GM23338 (cell line): ENCODE measurements around the gene BACH1. TPM values are rescaled to one million over a fixed set of nuclear protein-coding genes. Genes with fewer than 3 reads are reported as not detected.
"Not testable (repeated sequence)": the region's sequence is repeated elsewhere in the genome, so short reads cannot be mapped to it uniquely, and the experiment has no call there.

Source experiments
- ATAC-seq: fragments of 200-7000 bp; cut with Tn5 transposase; 3 replicates; pipeline ENCODE4 v1.9.1; 2020
- DNase-seq: peaks from one replicate; pipeline ENCODE4 v3.0.0-alpha.2; 2015; ENCODE audit warnings: low spot score
- H2AFZ ChIP-seq: fragments of 200-600 bp; sonication (generic); 2 replicates; pipeline ENCODE4 v1.8.0; 2016; ENCODE audit warnings: antibody characterized with exemption, mild to moderate bottlenecking, moderate library complexity
- H3F3A ChIP-seq: fragments of 200-600 bp; sonication (generic); replicated peaks from 2 replicates; pipeline ENCODE4 v1.8.0; 2017; ENCODE audit warnings: antibody characterized with exemption, mixed run types, low read depth
- H3K27ac ChIP-seq: fragments of 200-600 bp; sonication (generic); 2 replicates; pipeline ENCODE4 v1.6.1; 2016; ENCODE audit warnings: low read depth
- H3K27me3 ChIP-seq: fragments of 200-600 bp; sonication (generic); 2 replicates; pipeline ENCODE4 v1.8.0; 2016; ENCODE audit warnings: mild to moderate bottlenecking, mixed run types, moderate library complexity; ENCODE audit not compliant: insufficient read depth
- H3K36me3 ChIP-seq: fragments of 200-600 bp; sonication (generic); 2 replicates; pipeline ENCODE4 v1.8.0; 2016; ENCODE audit warnings: mild to moderate bottlenecking; ENCODE audit not compliant: insufficient read depth
- H3K4me1 ChIP-seq: fragments of 200-600 bp; sonication (generic); 2 replicates; pipeline ENCODE4 v1.8.0; 2016; ENCODE audit warnings: mild to moderate bottlenecking, moderate library complexity; ENCODE audit not compliant: insufficient read depth
- H3K4me2 ChIP-seq: fragments of 200-600 bp; sonication (generic); 2 replicates; pipeline ENCODE4 v1.7.1; 2017; ENCODE audit warnings: mixed run types
- H3K4me3 ChIP-seq: fragments of 200-600 bp; sonication (generic); 2 replicates; pipeline ENCODE4 v1.6.1; 2016; ENCODE audit warnings: mixed run types
- H3K79me2 ChIP-seq: fragments of 200-600 bp; sonication (generic); replicated peaks from 2 replicates; pipeline ENCODE4 v1.8.0; 2017; ENCODE audit warnings: mild to moderate bottlenecking; ENCODE audit not compliant: insufficient read depth
- H3K9me2 ChIP-seq: fragments of 200-600 bp; sonication (generic); 2 replicates; pipeline ENCODE4 v1.8.0; 2017; ENCODE audit not compliant: insufficient read depth
- H4K20me1 ChIP-seq: fragments of 200-600 bp; sonication (generic); replicated peaks from 2 replicates; pipeline ENCODE4 v1.8.0; 2017; ENCODE audit warnings: mild to moderate bottlenecking; ENCODE audit not compliant: insufficient read depth
- H3K27ac Mint-ChIP-seq: 2 replicates; pipeline ENCODE4 v1.8.0; 2020; ENCODE audit warnings: inconsistent platforms, mild to moderate bottlenecking, moderate library complexity, mixed read lengths
- H3K27me3 Mint-ChIP-seq: 3 replicates; pipeline ENCODE4 v1.8.0; 2022; ENCODE audit warnings: low read depth, mild to moderate bottlenecking, moderate library complexity, mixed read lengths, inconsistent platforms; ENCODE audit not compliant: insufficient read depth, poor library complexity
- H3K36me3 Mint-ChIP-seq: 3 replicates; pipeline ENCODE4 v1.8.0; 2021; ENCODE audit warnings: low read depth, mild to moderate bottlenecking, inconsistent platforms, moderate library complexity, mixed read lengths
- H3K4me1 Mint-ChIP-seq: 3 replicates; pipeline ENCODE4 v1.8.0; 2020; ENCODE audit warnings: mild to moderate bottlenecking, inconsistent platforms, mixed read lengths
- H3K4me3 Mint-ChIP-seq: 3 replicates; pipeline ENCODE4 v1.8.0; 2021; ENCODE audit warnings: moderate library complexity, mild to moderate bottlenecking, inconsistent platforms, mixed read lengths
- H3K9me3 Mint-ChIP-seq: 3 replicates; pipeline ENCODE4 v1.8.0; 2020; ENCODE audit warnings: moderate library complexity, mild to moderate bottlenecking, inconsistent platforms, mixed read lengths
- EZH2 ChIP-seq: fragments of 200-600 bp; sonication (generic); IDR thresholded peaks from one replicate; pipeline ENCODE4 v1.8.0; 2017; ENCODE audit warnings: antibody characterized with exemption, mild to moderate bottlenecking, low read depth; ENCODE audit not compliant: unreplicated experiment
- EZH2phosphoT487 ChIP-seq: fragments of 200-600 bp; sonication (generic); IDR thresholded peaks from one replicate; pipeline ENCODE4 v1.8.1; 2018; ENCODE audit warnings: antibody characterized with exemption; ENCODE audit not compliant: unreplicated experiment
- NANOG ChIP-seq: IDR thresholded peaks from 2 replicates; pipeline ENCODE4 v1.6.1; 2016; ENCODE audit warnings: antibody characterized with exemption, borderline replicate concordance
- POLR2AphosphoS5 ChIP-seq: IDR thresholded peaks from 2 replicates; pipeline ENCODE4 v1.6.1; 2016; ENCODE audit warnings: antibody characterized with exemption, low read depth
- STAT1 ChIP-seq: IDR thresholded peaks from one replicate; pipeline ENCODE4 v1.6.1; 2016; ENCODE audit warnings: antibody characterized with exemption; ENCODE audit not compliant: unreplicated experiment
- ZNF114 ChIP-seq: fragments of 250-450 bp; sonication (Bioruptor Pico); IDR thresholded peaks from 2 replicates; pipeline ENCODE4 v1.5.0; 2020; ENCODE audit warnings: mild to moderate bottlenecking, moderate library complexity
- ZNF331 ChIP-seq: fragments of 250-450 bp; sonication (Bioruptor Pico); IDR thresholded peaks from 2 replicates; pipeline ENCODE4 v1.5.0; 2020; ENCODE audit warnings: low read depth, mild to moderate bottlenecking, moderate library complexity
- polyA plus RNA-seq: library from polyadenylated mRNA; unstranded; fragments of >200 nt; fragmentation: Nextera tagmentation; extraction: Ambion mirVana; gene quantifications from 2 replicates; pipeline ENCODE4 v1.2.1, GENCODE V29; 2016
- total RNA-seq: library from RNA; depleted of rRNA; stranded (reverse); fragments of >200 nt; shearing (Covaris generic); gene quantifications from 2 replicates; pipeline ENCODE4 v1.2.3, GENCODE V29; 2014
- TF ChIP-seq, protein P1 (sequence below), 2 experiments: fragments of 200-600 bp in 1 of 2; sonication (generic) in 1 of 2; conservative IDR thresholded peaks; 2 replicates each; pipeline versions ENCODE4 v1.5.1 to v1.6.1; 2016 to 2017; ENCODE audit warnings: antibody characterized with exemption in 2 of 2, low read depth in 2 of 2, mild to moderate bottlenecking in 2 of 2, moderate library complexity in 1 of 2
- TF ChIP-seq, protein P2 (sequence below): IDR thresholded peaks from one replicate; pipeline ENCODE4 v1.6.1; 2018; ENCODE audit warnings: antibody characterized with exemption; ENCODE audit not compliant: unreplicated experiment

Gene BACH1
- total and polyA plus RNA-seq, 2 experiments from 2014 or later, result 18.9 to 41.2 TPM

DNA sequence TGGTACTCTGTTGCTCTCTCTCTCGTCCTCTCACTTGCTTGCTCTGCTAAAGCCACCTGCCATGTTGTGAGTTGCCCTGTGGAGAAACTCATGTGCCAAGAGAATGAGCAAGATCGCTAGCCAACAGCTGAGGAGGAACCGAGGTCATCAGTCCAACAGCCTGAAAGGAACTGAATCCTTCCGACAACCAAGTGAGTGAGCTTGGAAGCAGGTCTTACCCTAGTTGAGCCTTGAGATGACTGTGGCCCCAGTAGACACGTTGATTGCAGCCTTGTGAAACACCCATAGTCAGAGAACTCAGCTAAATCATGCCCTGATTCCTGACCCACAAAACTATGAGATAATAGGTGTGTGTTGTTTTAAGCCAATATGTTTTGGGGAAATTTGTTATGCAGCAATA is 48.1 kb upstream of the BACH1 start (continued):
- TF ChIP-seq, protein P1, sequence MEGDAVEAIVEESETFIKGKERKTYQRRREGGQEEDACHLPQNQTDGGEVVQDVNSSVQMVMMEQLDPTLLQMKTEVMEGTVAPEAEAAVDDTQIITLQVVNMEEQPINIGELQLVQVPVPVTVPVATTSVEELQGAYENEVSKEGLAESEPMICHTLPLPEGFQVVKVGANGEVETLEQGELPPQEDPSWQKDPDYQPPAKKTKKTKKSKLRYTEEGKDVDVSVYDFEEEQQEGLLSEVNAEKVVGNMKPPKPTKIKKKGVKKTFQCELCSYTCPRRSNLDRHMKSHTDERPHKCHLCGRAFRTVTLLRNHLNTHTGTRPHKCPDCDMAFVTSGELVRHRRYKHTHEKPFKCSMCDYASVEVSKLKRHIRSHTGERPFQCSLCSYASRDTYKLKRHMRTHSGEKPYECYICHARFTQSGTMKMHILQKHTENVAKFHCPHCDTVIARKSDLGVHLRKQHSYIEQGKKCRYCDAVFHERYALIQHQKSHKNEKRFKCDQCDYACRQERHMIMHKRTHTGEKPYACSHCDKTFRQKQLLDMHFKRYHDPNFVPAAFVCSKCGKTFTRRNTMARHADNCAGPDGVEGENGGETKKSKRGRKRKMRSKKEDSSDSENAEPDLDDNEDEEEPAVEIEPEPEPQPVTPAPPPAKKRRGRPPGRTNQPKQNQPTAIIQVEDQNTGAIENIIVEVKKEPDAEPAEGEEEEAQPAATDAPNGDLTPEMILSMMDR (conservative IDR thresholded peaks at IDR 0.05; ENCODE audit: low read depth in 2 of 2), result no peak
- no peak for TF ChIP-seq ZNF114
- TF ChIP-seq NANOG, result no peak
- TF ChIP-seq STAT1, result no peak

DNA sequence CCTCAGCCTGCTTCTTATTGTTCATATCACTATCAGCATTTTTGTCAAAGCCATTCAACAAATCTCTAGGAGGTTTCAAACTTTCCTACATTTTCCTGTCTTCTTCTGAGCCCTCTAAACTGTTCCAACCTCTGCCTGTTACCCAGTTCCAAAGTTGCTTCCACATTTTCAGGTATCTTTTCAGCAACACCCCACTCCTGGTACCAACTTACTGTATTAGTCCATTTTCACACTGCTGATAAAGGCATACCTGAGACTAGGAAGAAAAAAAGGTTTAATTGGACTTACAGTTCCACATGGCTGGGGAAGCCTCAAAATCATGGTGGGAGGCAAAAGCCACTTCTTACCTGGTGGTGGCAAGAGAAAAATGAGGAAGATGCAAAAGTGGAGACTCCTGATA is 44.9 kb upstream of the BACH1 start:
- not testable (repeated sequence) for DNase-seq, H3K4me2 ChIP-seq, H3K9me2 ChIP-seq, H3K27ac ChIP-seq, H3K4me1 Mint-ChIP-seq, H3K27me3 ChIP-seq, H3K27ac Mint-ChIP-seq, H3K4me3 Mint-ChIP-seq, H4K20me1 ChIP-seq, H3K4me3 ChIP-seq, H2AFZ ChIP-seq, H3K79me2 ChIP-seq, H3F3A ChIP-seq, ATAC-seq, H3K27me3 Mint-ChIP-seq, H3K36me3 ChIP-seq, H3K4me1 ChIP-seq
- Mint-ChIP-seq H3K36me3 (peaks cover 21% of the 10 kb centered on the region), H3K9me3 (peaks cover 38% of the 10 kb centered on the region)

DNA sequence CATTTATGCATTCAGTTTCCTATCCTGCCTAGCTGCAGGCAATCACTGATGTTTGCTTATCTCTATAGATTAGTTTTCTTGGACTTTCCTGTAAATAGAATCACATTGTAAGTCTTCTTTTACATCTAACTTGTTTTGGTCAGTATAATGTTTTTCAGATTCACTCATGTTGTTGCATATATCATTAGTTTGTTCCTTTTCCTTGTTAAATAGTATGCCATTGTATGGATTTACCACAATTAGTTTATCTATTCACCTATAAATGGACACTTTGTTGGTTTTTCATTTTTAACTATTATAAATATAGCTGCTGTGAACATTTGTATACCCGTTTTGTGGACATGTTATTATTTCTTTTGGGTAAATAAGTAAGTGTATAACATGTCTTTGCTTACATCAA is 44.2 kb upstream of the BACH1 start:
- H3K4me1 ChIP-seq, result no peaks in the 10 kb centered on the region
- no peaks in the 10 kb centered on the region for H3K27me3 ChIP-seq
- H4K20me1 ChIP-seq, result no peaks in the 10 kb centered on the region
- DNase-seq, result no peak
- H3K27me3 Mint-ChIP-seq, result no peaks in the 10 kb centered on the region
- H3K36me3 Mint-ChIP-seq, result peaks cover 21% of the 10 kb centered on the region
- no peaks in the 10 kb centered on the region for H3K9me2 ChIP-seq
- H3K4me3 Mint-ChIP-seq, result no peak overlapping the region
- H3K27ac ChIP-seq, result no peak overlapping the region
- no peak for ATAC-seq
- no peaks in the 10 kb centered on the region for H3K36me3 ChIP-seq
- H2AFZ ChIP-seq, result no peak overlapping the region
- no peaks in the 10 kb centered on the region for H3K79me2 ChIP-seq
- no peaks in the 10 kb centered on the region for H3F3A ChIP-seq
- no peak overlapping the region for H3K27ac Mint-ChIP-seq
- H3K4me2 ChIP-seq, result no peak overlapping the region
- no peak overlapping the region for H3K4me3 ChIP-seq
- peaks cover 38% of the 10 kb centered on the region for H3K9me3 Mint-ChIP-seq
- no peaks in the 10 kb centered on the region for H3K4me1 Mint-ChIP-seq
- TF ChIP-seq, protein P1 (conservative IDR thresholded peaks at IDR 0.05; ENCODE audit: low read depth in 2 of 2), result no peak
- TF ChIP-seq EZH2 (no peak), POLR2AphosphoS5 (no peak), NANOG (no peak), STAT1 (no peak), ZNF114 (no peak), EZH2phosphoT487 (no peak), ZNF331 (CRISPR knock-in tag) (no peak)
- TF ChIP-seq, protein P2, sequence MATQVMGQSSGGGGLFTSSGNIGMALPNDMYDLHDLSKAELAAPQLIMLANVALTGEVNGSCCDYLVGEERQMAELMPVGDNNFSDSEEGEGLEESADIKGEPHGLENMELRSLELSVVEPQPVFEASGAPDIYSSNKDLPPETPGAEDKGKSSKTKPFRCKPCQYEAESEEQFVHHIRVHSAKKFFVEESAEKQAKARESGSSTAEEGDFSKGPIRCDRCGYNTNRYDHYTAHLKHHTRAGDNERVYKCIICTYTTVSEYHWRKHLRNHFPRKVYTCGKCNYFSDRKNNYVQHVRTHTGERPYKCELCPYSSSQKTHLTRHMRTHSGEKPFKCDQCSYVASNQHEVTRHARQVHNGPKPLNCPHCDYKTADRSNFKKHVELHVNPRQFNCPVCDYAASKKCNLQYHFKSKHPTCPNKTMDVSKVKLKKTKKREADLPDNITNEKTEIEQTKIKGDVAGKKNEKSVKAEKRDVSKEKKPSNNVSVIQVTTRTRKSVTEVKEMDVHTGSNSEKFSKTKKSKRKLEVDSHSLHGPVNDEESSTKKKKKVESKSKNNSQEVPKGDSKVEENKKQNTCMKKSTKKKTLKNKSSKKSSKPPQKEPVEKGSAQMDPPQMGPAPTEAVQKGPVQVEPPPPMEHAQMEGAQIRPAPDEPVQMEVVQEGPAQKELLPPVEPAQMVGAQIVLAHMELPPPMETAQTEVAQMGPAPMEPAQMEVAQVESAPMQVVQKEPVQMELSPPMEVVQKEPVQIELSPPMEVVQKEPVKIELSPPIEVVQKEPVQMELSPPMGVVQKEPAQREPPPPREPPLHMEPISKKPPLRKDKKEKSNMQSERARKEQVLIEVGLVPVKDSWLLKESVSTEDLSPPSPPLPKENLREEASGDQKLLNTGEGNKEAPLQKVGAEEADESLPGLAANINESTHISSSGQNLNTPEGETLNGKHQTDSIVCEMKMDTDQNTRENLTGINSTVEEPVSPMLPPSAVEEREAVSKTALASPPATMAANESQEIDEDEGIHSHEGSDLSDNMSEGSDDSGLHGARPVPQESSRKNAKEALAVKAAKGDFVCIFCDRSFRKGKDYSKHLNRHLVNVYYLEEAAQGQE, result no peak
